C4-2B (cell line): ENCODE measurements around the gene F7.

Experiments
- CTCF ChIP-seq: fragments of 450-650 bp; conservative IDR thresholded peaks from 2 replicates; pipeline ENCODE4 v1.5.1; 2017; ENCODE audit warnings: mild to moderate bottlenecking
- ZFX ChIP-seq: fragments of 450-650 bp; IDR thresholded peaks from 2 replicates; pipeline ENCODE4 v1.6.1; 2017

- TF ChIP-seq CTCF (no peak), ZFX (no peak)
Observed at GRCh38 chr13:113110048-113110851, 4.7 kb downstream of the F7 start.
